ENCODE data around the gene ATG9B.

DNA sequence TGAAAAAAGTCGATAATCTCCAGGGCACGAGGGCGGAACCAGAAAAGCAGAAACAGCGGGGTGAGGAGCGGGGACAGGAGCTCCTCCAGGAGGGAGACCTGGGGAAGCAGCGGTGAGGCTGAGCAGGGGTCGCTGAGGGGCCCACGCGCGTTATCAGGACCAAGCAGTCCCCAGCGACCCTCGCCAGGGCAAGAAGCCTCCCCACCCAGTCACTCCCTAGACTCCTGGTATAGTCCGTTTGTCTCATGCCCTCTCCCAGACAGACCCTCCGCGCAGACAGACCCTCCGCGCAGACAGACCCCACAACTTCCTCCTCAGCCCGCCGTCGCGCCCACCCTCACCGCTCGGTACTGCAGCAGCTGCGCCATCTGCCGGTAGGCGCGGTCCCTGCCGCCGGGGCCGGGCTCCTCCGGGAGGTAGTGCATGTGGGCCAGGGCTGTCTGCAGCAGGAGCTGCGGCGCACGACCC is 6.3 kb downstream of the ATG9B start:
- TF ChIP-seq, protein P1, sequence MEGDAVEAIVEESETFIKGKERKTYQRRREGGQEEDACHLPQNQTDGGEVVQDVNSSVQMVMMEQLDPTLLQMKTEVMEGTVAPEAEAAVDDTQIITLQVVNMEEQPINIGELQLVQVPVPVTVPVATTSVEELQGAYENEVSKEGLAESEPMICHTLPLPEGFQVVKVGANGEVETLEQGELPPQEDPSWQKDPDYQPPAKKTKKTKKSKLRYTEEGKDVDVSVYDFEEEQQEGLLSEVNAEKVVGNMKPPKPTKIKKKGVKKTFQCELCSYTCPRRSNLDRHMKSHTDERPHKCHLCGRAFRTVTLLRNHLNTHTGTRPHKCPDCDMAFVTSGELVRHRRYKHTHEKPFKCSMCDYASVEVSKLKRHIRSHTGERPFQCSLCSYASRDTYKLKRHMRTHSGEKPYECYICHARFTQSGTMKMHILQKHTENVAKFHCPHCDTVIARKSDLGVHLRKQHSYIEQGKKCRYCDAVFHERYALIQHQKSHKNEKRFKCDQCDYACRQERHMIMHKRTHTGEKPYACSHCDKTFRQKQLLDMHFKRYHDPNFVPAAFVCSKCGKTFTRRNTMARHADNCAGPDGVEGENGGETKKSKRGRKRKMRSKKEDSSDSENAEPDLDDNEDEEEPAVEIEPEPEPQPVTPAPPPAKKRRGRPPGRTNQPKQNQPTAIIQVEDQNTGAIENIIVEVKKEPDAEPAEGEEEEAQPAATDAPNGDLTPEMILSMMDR (IDR thresholded peaks at IDR 0.05), result peak; percentile 85 to 91 (median 88)
- TF ChIP-seq POLR2A (IDR thresholded peaks at IDR 0.05), result no peak

All from uterus (tissue), 2 donors.